A673 (cell line): ENCODE results near the gene CDC25B. TPM values are rescaled to one million over a fixed set of nuclear protein-coding genes. Genes with fewer than 3 reads are reported as not detected.

ENCODE experiments used
- BruUV-seq: library from RNA; stranded (reverse); fragments of 400-500 nt; replicated peaks from 2 replicates; lab custom pipeline; 2021; lab: Mats Ljungman, UMichigan
- CTCF ChIA-PET: fragments of 300-600 bp; sonication (Branson Sonifier 250); formaldehyde crosslinking; loops from one replicate; lab custom pipeline; 2022; ENCODE audit warnings: antibody characterized with exemption; lab: Charles Lee
- POLR2A ChIA-PET: fragments of 300-600 bp; sonication (Branson Sonifier 250); formaldehyde crosslinking; loops from one replicate; lab custom pipeline; 2022; ENCODE audit warnings: antibody characterized with exemption; ENCODE audit not compliant: low non-redundant PET; lab: Charles Lee
- DNase-seq: peaks from one replicate; pipeline ENCODE4 v3.0.0-alpha.2; 2015; ENCODE audit warnings: low spot score
- H3K27ac ChIP-seq: fragments of 200-600 bp; sonication (generic); 2 replicates; pipeline ENCODE4 v1.5.1; 2016; ENCODE audit warnings: mixed run types, low read depth, mild to moderate bottlenecking, mixed read lengths, antibody characterized with exemption, low read length; ENCODE audit not compliant: poor library complexity, severe bottlenecking
- H3K27me3 ChIP-seq: fragments of 200-600 bp; sonication (generic); replicated peaks from 2 replicates; pipeline ENCODE4 v1.6.1; 2017; ENCODE audit warnings: mixed run types, low read depth, mild to moderate bottlenecking, mixed read lengths, antibody characterized with exemption, low read length; ENCODE audit not compliant: insufficient read depth, poor library complexity
- H3K36me3 ChIP-seq: fragments of 200-600 bp; sonication (generic); 2 replicates; pipeline ENCODE4 v1.6.1; 2016; ENCODE audit warnings: mixed run types, mild to moderate bottlenecking, mixed read lengths, antibody characterized with exemption, low read length; ENCODE audit not compliant: insufficient read depth, poor library complexity, severe bottlenecking
- H3K4me1 ChIP-seq: fragments of 200-600 bp; sonication (generic); 2 replicates; pipeline ENCODE4 v1.6.1; 2017; ENCODE audit warnings: mixed run types, mild to moderate bottlenecking, mixed read lengths, antibody characterized with exemption, low read length; ENCODE audit not compliant: insufficient read depth, poor library complexity, severe bottlenecking
- H3K4me3 ChIP-seq: fragments of 200-600 bp; sonication (generic); 2 replicates; pipeline ENCODE4 v1.5.1; 2016; ENCODE audit warnings: low read depth, mixed run types, mild to moderate bottlenecking, mixed read lengths, low read length; ENCODE audit not compliant: poor library complexity, severe bottlenecking
- H3K9me3 ChIP-seq: fragments of 200-600 bp; sonication (generic); 2 replicates; pipeline ENCODE4 v1.6.1; 2016; ENCODE audit warnings: mixed run types, low read depth, mild to moderate bottlenecking, mixed read lengths, antibody characterized with exemption, low read length; ENCODE audit not compliant: poor library complexity, severe bottlenecking
- CTCF ChIP-seq: fragments of 300-800, 200-600 bp; sonication (generic); conservative IDR thresholded peaks from 2 replicates; pipeline ENCODE4 v1.5.1; 2017; ENCODE audit warnings: low read depth, mild to moderate bottlenecking, antibody characterized with exemption, low read length, moderate library complexity, mixed read lengths
- EZH2 ChIP-seq: fragments of 200-600 bp; sonication (generic); IDR thresholded peaks from 2 replicates; pipeline ENCODE4 v1.6.1; 2017; ENCODE audit warnings: borderline replicate concordance, low read depth, mild to moderate bottlenecking, mixed read lengths, antibody characterized with exemption, low read length; ENCODE audit not compliant: poor library complexity, severe bottlenecking
- intact Hi-C: fragments of 100-400 bp; cut with micrococcal nuclease; formaldehyde crosslinking; loops from one replicate; pipeline ENCODE4 v1.10.0; 2022; ENCODE audit not compliant: unreplicated experiment
- total RNA-seq: library from RNA; stranded (reverse); gene quantifications from 2 replicates; pipeline ENCODE4 v1.2.3, GENCODE V29; 2021

Gene CDC25B
- total RNA-seq, 1 experiment from 2014 or later, result 119 TPM

- BruUV-seq, result no TSS peak
- intact Hi-C loops, result no loop called here
- ChIA-PET CTCF (no interaction called here), POLR2A (no interaction called here)
- DNase-seq, result no peak
- H3K9me3 ChIP-seq, result no peaks in the 10 kb centered on the region
- H3K36me3 ChIP-seq, result peaks cover 93% of the 10 kb centered on the region
- peaks cover 27% of the 10 kb centered on the region for H3K4me1 ChIP-seq
- H3K27me3 ChIP-seq, result no peaks in the 10 kb centered on the region
- H3K4me3 ChIP-seq, result no peak overlapping the region
- H3K27ac ChIP-seq, result no peak overlapping the region
- TF ChIP-seq EZH2 (no peak), CTCF (no peak)
Measured at GRCh38 chr20:3801846-3802245, 5.7 kb downstream of the CDC25B start.

- intact Hi-C loops, result no loop called here
- H3K27me3 ChIP-seq, result no peaks in the 10 kb centered on the region
- ChIA-PET POLR2A (no interaction called here), CTCF (no interaction called here)
- no peaks in the 10 kb centered on the region for H3K9me3 ChIP-seq
- H3K4me1 ChIP-seq, result peaks cover 32% of the 10 kb centered on the region
- H3K27ac ChIP-seq, result no peak overlapping the region
- DNase-seq, result no peak
- BruUV-seq, result no TSS peak
- TF ChIP-seq CTCF (no peak), EZH2 (no peak)
- H3K36me3 ChIP-seq, result peaks cover 90% of the 10 kb centered on the region
- no peak overlapping the region for H3K4me3 ChIP-seq
Measured at GRCh38 chr20:3802524-3803239, 6.6 kb downstream of the CDC25B start.

- DNase-seq, result no peak
- Histone ChIP-seq H3K27ac (no peak overlapping the region), H3K9me3 (no peaks in the 10 kb centered on the region), H3K36me3 (peaks cover 84% of the 10 kb centered on the region), H3K27me3 (no peaks in the 10 kb centered on the region), H3K4me3 (no peak overlapping the region), H3K4me1 (peaks cover 32% of the 10 kb centered on the region)
- ChIA-PET CTCF (no interaction called here), POLR2A (no interaction called here)
- TF ChIP-seq CTCF, result no peak
- TF ChIP-seq EZH2, result no peak
- intact Hi-C loops, result no loop called here
- BruUV-seq, result no TSS peak
Measured at GRCh38 chr20:3803289-3803688, 7.2 kb downstream of the CDC25B start.
